ENCODE results near the gene UROC1.

UROC1 gene

GRCh38 chr3:126503701-126504100 lies 13.9 kb downstream of the UROC1 start:
- TF ChIP-seq, protein P1, sequence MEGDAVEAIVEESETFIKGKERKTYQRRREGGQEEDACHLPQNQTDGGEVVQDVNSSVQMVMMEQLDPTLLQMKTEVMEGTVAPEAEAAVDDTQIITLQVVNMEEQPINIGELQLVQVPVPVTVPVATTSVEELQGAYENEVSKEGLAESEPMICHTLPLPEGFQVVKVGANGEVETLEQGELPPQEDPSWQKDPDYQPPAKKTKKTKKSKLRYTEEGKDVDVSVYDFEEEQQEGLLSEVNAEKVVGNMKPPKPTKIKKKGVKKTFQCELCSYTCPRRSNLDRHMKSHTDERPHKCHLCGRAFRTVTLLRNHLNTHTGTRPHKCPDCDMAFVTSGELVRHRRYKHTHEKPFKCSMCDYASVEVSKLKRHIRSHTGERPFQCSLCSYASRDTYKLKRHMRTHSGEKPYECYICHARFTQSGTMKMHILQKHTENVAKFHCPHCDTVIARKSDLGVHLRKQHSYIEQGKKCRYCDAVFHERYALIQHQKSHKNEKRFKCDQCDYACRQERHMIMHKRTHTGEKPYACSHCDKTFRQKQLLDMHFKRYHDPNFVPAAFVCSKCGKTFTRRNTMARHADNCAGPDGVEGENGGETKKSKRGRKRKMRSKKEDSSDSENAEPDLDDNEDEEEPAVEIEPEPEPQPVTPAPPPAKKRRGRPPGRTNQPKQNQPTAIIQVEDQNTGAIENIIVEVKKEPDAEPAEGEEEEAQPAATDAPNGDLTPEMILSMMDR (IDR thresholded peaks at IDR 0.05): no peak
- TF ChIP-seq ZFX (IDR thresholded peaks at IDR 0.05; ENCODE audit: borderline replicate concordance): no peak
- H3K27ac ChIP-seq: no peak overlapping the region

DNA sequence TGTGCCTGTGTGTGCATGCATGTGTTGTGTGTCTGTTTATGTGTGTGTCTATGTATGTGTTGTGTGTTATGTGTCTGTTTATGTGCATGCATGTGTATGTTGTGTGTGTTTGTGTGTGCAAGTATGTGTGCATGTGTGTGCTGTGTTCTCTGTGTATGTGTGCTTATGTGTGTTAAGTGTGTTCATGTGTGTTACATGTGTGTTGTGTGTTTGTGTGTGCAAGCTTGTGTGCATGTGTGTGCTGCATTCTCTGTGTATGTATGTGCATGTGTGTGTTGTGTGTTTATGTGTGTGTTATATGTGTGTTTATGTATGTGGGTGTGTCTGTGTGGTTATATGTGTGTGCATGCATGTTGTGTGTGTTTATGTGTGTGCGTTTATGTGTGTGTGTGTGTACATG lies 14.9 kb downstream of the UROC1 start:
- TF ChIP-seq, protein P1 (IDR thresholded peaks at IDR 0.05): no peak
- TF ChIP-seq ZFX (IDR thresholded peaks at IDR 0.05; ENCODE audit: borderline replicate concordance): no peak
- no peak overlapping the region for H3K27ac ChIP-seq

- TF ChIP-seq ZFX (IDR thresholded peaks at IDR 0.05; ENCODE audit: borderline replicate concordance): no peak
- TF ChIP-seq, protein P1 (IDR thresholded peaks at IDR 0.05): no peak
- no peak overlapping the region for H3K27ac ChIP-seq
Measured at GRCh38 chr3:126501736-126502135, 15.8 kb downstream of the UROC1 start.

DNA sequence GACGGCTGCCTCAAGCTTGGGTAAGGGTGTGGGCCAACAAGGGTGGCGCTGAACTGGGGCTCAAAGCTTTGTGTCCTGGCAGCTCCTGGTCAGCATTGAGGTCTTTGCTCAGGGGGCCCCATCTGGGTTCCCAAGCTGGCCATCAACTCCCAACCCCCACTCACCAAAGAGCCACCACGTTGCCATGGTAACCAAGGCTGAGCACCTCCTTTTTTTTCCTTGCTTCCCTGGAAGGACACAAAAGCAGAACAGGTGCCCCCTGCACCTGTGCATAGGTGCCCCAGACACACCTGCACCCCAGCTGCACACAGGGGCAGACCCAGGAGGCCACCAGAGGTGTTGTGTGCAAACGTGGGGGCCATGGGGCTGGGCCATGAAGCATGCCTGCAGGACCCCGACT lies 16.5 kb downstream of the UROC1 start:
- no peak overlapping the region for H3K27ac ChIP-seq
- no peak for TF ChIP-seq ZFX (IDR thresholded peaks at IDR 0.05; ENCODE audit: borderline replicate concordance)
- TF ChIP-seq, protein P1 (IDR thresholded peaks at IDR 0.05): no peak

DNA sequence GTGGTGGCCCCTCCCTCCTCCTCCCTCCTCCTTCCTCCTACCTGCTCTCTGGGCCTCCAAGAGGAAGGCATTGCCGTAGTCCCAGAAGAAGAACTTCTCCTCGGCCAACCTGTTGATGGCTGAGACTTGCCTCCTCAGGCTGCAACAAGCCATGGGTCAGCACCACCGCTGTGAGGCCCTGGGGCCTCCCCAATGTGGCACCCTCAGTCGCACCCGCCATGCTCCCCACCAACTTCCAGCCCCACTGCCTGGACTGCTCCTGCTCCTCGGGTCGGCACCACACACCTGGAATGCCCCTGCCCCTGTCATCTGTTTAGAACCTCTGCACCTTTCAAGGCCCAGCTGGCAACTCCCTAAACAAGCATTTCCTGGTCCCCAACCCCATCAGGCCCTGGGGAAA lies 17.6 kb downstream of the UROC1 start:
- TF ChIP-seq, protein P1 (IDR thresholded peaks at IDR 0.05): no peak
- no peak for TF ChIP-seq ZFX (IDR thresholded peaks at IDR 0.05; ENCODE audit: borderline replicate concordance)
- H3K27ac ChIP-seq: no peak overlapping the region

- TF ChIP-seq, protein P1 (IDR thresholded peaks at IDR 0.05): no peak
- TF ChIP-seq ZFX (IDR thresholded peaks at IDR 0.05; ENCODE audit: borderline replicate concordance): no peak
- H3K27ac ChIP-seq: no peak overlapping the region
Measured at GRCh38 chr3:126499401-126499800, 18.2 kb downstream of the UROC1 start.

DNA sequence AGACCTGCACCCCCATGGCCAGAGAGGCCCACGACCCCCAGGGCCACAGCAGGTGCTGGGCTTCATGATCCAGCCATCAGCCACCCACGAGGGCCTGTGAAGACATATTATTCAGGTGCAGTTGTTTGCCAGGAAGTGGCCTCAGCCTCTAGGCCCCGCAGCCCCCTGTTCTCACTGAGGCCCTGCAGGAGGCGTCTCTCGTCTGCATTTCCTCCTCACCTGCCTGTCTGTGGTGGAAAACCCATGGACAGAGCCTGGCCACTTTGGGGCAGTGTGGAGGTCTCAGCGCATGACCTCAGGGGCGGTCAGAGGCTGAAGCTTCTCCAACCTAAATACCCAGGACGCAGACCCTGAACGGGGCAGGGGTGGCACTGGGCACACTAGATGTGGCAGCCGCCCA lies 18.6 kb downstream of the UROC1 start:
- TF ChIP-seq, protein P1 (IDR thresholded peaks at IDR 0.05): no peak
- TF ChIP-seq ZFX (IDR thresholded peaks at IDR 0.05; ENCODE audit: borderline replicate concordance): no peak
- H3K27ac ChIP-seq: no peak overlapping the region

Data from 22Rv1 (cell line).